IPS DF 6.9 (cell line): ENCODE data around the gene CERS6.

Source experiments
- DNase-seq: peaks from one replicate; pipeline ENCODE4 v3.0.0-alpha.2; 2013; ENCODE audit warnings: low read depth, low spot score
- H3K27ac ChIP-seq: one replicate; pipeline ENCODE4 v1.5.1; 2013; ENCODE audit warnings: low read length, control low read depth
- H3K27me3 ChIP-seq: 2 replicates; pipeline ENCODE4 v1.6.1; 2013; ENCODE audit warnings: mild to moderate bottlenecking, low read length; ENCODE audit not compliant: control insufficient read depth, insufficient read depth
- H3K36me3 ChIP-seq: 2 replicates; pipeline ENCODE4 v1.6.1; 2013; ENCODE audit warnings: low read length; ENCODE audit not compliant: control insufficient read depth, insufficient read depth
- H3K4me1 ChIP-seq: 2 replicates; pipeline ENCODE4 v1.6.1; 2013; ENCODE audit warnings: low read length; ENCODE audit not compliant: control insufficient read depth, insufficient read depth
- H3K4me3 ChIP-seq: 2 replicates; pipeline ENCODE4 v1.5.1; 2013; ENCODE audit warnings: mild to moderate bottlenecking, low read length
- H3K9me3 ChIP-seq: 2 replicates; pipeline ENCODE4 v1.6.1; 2013; ENCODE audit warnings: low read length, inconsistent platforms; ENCODE audit not compliant: control insufficient read depth, insufficient read depth
- WGBS: extraction: QIAGEN DNeasy Blood & Tissue Kit; methylation state at CpG from one replicate; pipeline ENCODE4 v1.1.7; 2013; ENCODE audit warnings: mixed read lengths, missing lambda C conversion rate; ENCODE audit not compliant: insufficient read length, insufficient coverage; 5-methylcytosine and 5-hydroxymethylcytosine counted together

CERS6 gene

GRCh38 chr2:168441214-168441872, 14.7 kb upstream of the CERS6 start:
- Histone ChIP-seq H3K36me3 (no peaks in the 10 kb centered on the region), H3K4me1 (no peaks in the 10 kb centered on the region), H3K4me3 (no peak overlapping the region), H3K27ac (no peak overlapping the region), H3K9me3 (no peaks in the 10 kb centered on the region), H3K27me3 (no peaks in the 10 kb centered on the region)
- no peak for DNase-seq
- WGBS: no CpG with 5 or more reads among the region's 6 CpGs

GRCh38 chr2:168443818-168444217, 12.3 kb upstream of the CERS6 start:
- Histone ChIP-seq H3K36me3 (no peaks in the 10 kb centered on the region), H3K27ac (no peak overlapping the region), H3K9me3 (no peaks in the 10 kb centered on the region), H3K4me3 (no peak overlapping the region), H3K27me3 (no peaks in the 10 kb centered on the region), H3K4me1 (no peaks in the 10 kb centered on the region)
- no peak for DNase-seq

- H3K4me3 ChIP-seq: no peak overlapping the region
- DNase-seq: no peak
- H3K9me3 ChIP-seq: no peaks in the 10 kb centered on the region
- H3K27me3 ChIP-seq: no peaks in the 10 kb centered on the region
- WGBS: no CpG with 5 or more reads among the region's 2 CpGs
- H3K36me3 ChIP-seq: no peaks in the 10 kb centered on the region
- H3K27ac ChIP-seq: no peak overlapping the region
- H3K4me1 ChIP-seq: no peaks in the 10 kb centered on the region
These were observed 10.1 kb upstream of the CERS6 start for GRCh38 chr2:168445960-168446359.

GRCh38 chr2:168448980-168449379, 7.1 kb upstream of the CERS6 start:
- Histone ChIP-seq H3K4me3 (no peak overlapping the region), H3K9me3 (no peaks in the 10 kb centered on the region), H3K4me1 (no peaks in the 10 kb centered on the region), H3K27me3 (no peaks in the 10 kb centered on the region), H3K27ac (no peak overlapping the region), H3K36me3 (no peaks in the 10 kb centered on the region)
- DNase-seq: no peak

- H3K27ac ChIP-seq: no peak overlapping the region
- no peaks in the 10 kb centered on the region for H3K9me3 ChIP-seq
- WGBS: no CpG with 5 or more reads among the region's 3 CpGs
- H3K36me3 ChIP-seq: no peaks in the 10 kb centered on the region
- H3K27me3 ChIP-seq: no peaks in the 10 kb centered on the region
- H3K4me1 ChIP-seq: no peaks in the 10 kb centered on the region
- DNase-seq: no peak
- no peak overlapping the region for H3K4me3 ChIP-seq
These were observed 6.7 kb upstream of the CERS6 start for GRCh38 chr2:168449419-168449818.

GRCh38 chr2:168450171-168450570, 5.9 kb upstream of the CERS6 start:
- H3K27me3 ChIP-seq: no peaks in the 10 kb centered on the region
- no peak overlapping the region for H3K27ac ChIP-seq
- no peaks in the 10 kb centered on the region for H3K36me3 ChIP-seq
- H3K4me1 ChIP-seq: 0 out of 2 replicates have a peak, but pooled peaks cover under 1% of the 10 kb centered on the region
- DNase-seq: no peak
- no peaks in the 10 kb centered on the region for H3K9me3 ChIP-seq
- WGBS: no CpG with 5 or more reads among the region's 1 CpG
- H3K4me3 ChIP-seq: no peak overlapping the region

- WGBS: no CpG with 5 or more reads among the region's 5 CpGs
- DNase-seq: no peak
- H3K9me3 ChIP-seq: no peaks in the 10 kb centered on the region
- H3K36me3 ChIP-seq: no peaks in the 10 kb centered on the region
- no peak overlapping the region for H3K27ac ChIP-seq
- 0 out of 2 replicates have a peak, but pooled peaks cover 2% of the 10 kb centered on the region for H3K4me1 ChIP-seq
- no peaks in the 10 kb centered on the region for H3K27me3 ChIP-seq
- no peak overlapping the region for H3K4me3 ChIP-seq
These were observed 5.3 kb upstream of the CERS6 start for GRCh38 chr2:168450732-168451131.

GRCh38 chr2:168452781-168453180, 3.3 kb upstream of the CERS6 start:
- DNase-seq: no peak
- Histone ChIP-seq H3K27me3 (no peaks in the 10 kb centered on the region), H3K4me3 (no peak overlapping the region), H3K4me1 (0 out of 2 replicates have a peak, but pooled peaks cover 2% of the 10 kb centered on the region), H3K36me3 (no peaks in the 10 kb centered on the region), H3K27ac (no peak overlapping the region), H3K9me3 (no peaks in the 10 kb centered on the region)
- no CpG with 5 or more reads among the region's 3 CpGs for WGBS

GRCh38 chr2:168453404-168453803, 2.7 kb upstream of the CERS6 start:
- 100% methylated on average over 1 of the region's 3 CpGs for WGBS
- Histone ChIP-seq H3K9me3 (no peaks in the 10 kb centered on the region), H3K4me3 (no peak overlapping the region), H3K4me1 (0 out of 2 replicates have a peak, but pooled peaks cover 2% of the 10 kb centered on the region), H3K27ac (no peak overlapping the region), H3K36me3 (no peaks in the 10 kb centered on the region), H3K27me3 (no peaks in the 10 kb centered on the region)
- no peak for DNase-seq

- Histone ChIP-seq H3K4me3 (no peak overlapping the region), H3K4me1 (0 out of 2 replicates have a peak, but pooled peaks cover 2% of the 10 kb centered on the region), H3K27me3 (no peaks in the 10 kb centered on the region), H3K36me3 (no peaks in the 10 kb centered on the region), H3K9me3 (no peaks in the 10 kb centered on the region), H3K27ac (no peak overlapping the region)
- WGBS: no CpG with 5 or more reads among the region's 6 CpGs
- no peak for DNase-seq
These were observed 1.1 kb upstream of the CERS6 start for GRCh38 chr2:168454737-168455644.
